HepG2 (cell line): ENCODE data around the gene RAD9A. TPM values are rescaled to one million over a fixed set of nuclear protein-coding genes. Genes with fewer than 3 reads are reported as not detected.

Source experiments
- ATAC-seq: fragments of 200-7000 bp; cut with Tn5 transposase; 3 replicates; pipeline ENCODE4 v1.9.1; 2020; ENCODE audit warnings: mild to moderate bottlenecking, moderate library complexity
- BruUV-seq: library from RNA; stranded (reverse); fragments of 400-500 nt; replicated peaks from 2 replicates; lab custom pipeline; 2021; lab: Mats Ljungman, UMichigan
- CTCF ChIA-PET: fragments of 300-600 bp; formaldehyde crosslinking; extraction: SDS; loops from one replicate; lab custom pipeline; 2021; ENCODE audit warnings: low total read pairs, inconsistent platforms, low intra/inter-chr PET ratio; lab: Yijun Ruan, JAX
- POLR2A ChIA-PET: fragments of 350-600 bp; sonication (Branson Sonifier 250); formaldehyde crosslinking; loops from one replicate; lab custom pipeline; 2020; ENCODE audit warnings: antibody characterized with exemption, inconsistent platforms; lab: Yijun Ruan, JAX
- DNase-seq: peaks from one replicate; pipeline ENCODE4 v3.0.0-alpha.2; 2015; ENCODE audit warnings: low spot score
- FAIRE-seq: peaks from 3 replicates; lab custom pipeline; 2011; peaks lifted over from hg19 to GRCh38; lab: Jason Lieb, UNC
- H2AFZ ChIP-seq: one replicate; pipeline ENCODE4 v1.6.1; 2011; ENCODE audit warnings: low read length, inconsistent platforms
- H3K27ac ChIP-seq: fragments of 300-600 bp; 3 replicates; pipeline ENCODE4 v1.8.0; 2011; ENCODE audit warnings: mixed run types, mild to moderate bottlenecking, mixed read lengths, low read length, inconsistent platforms; ENCODE audit not compliant: insufficient read depth; ENCODE audit errors: extremely low read length
- H3K27me3 ChIP-seq, 2 experiments: fragments of 200-600 bp in 1 of 2; 2 replicates in 1 of 2; 3 replicates in 1 of 2; pipeline versions ENCODE4 v1.6.0 to v1.8.0; 2011; ENCODE audit warnings: low read length in 2 of 2, mild to moderate bottlenecking in 2 of 2, moderate library complexity in 2 of 2, inconsistent platforms in 1 of 2; ENCODE audit not compliant: insufficient read depth in 2 of 2, control insufficient read depth in 1 of 2
- H3K36me3 ChIP-seq, 2 experiments: fragments of 200-600 bp in 1 of 2; replicated peaks in 1 of 2; 2 replicates in 1 of 2; 3 replicates in 1 of 2; pipeline versions ENCODE4 v1.5.1 to v1.8.0; 2011; ENCODE audit warnings: low read length in 2 of 2, inconsistent platforms in 1 of 2; ENCODE audit not compliant: insufficient read depth in 2 of 2, control insufficient read depth in 1 of 2
- H3K4me1 ChIP-seq: 2 replicates; pipeline ENCODE4 v1.5.1; 2012; ENCODE audit warnings: low read length, inconsistent platforms; ENCODE audit not compliant: insufficient read depth
- H3K4me2 ChIP-seq: 2 replicates; pipeline ENCODE4 v1.6.0; 2011; ENCODE audit warnings: low read depth, low read length, inconsistent platforms
- H3K4me3 ChIP-seq, 3 experiments: fragments of 200-600 bp in 1 of 3; sonication (generic), shearing (Covaris generic) in 1 of 3; replicated peaks in 1 of 3; 2 replicates each; pipeline ENCODE4 v1.5.1; 2011 to 2016; ENCODE audit warnings: low read length in 3 of 3, inconsistent platforms in 2 of 3, low read depth in 2 of 3, mild to moderate bottlenecking in 2 of 3, control low read depth in 1 of 3, mixed read lengths in 1 of 3; ENCODE audit not compliant: insufficient read depth in 1 of 3
- H3K79me2 ChIP-seq: one replicate; pipeline ENCODE4 v1.6.1; 2011; ENCODE audit warnings: low read length, inconsistent platforms; ENCODE audit not compliant: insufficient read depth
- H3K9ac ChIP-seq: 2 replicates; pipeline ENCODE4 v1.6.0; 2011; ENCODE audit warnings: mild to moderate bottlenecking, low read depth, low read length, inconsistent platforms; ENCODE audit not compliant: insufficient read depth
- H3K9me3 ChIP-seq: 2 replicates; pipeline ENCODE4 v1.5.1; 2012; ENCODE audit warnings: mild to moderate bottlenecking, low read length
- H4K20me1 ChIP-seq: 2 replicates; pipeline ENCODE4 v1.6.0; 2011; ENCODE audit warnings: inconsistent platforms, mild to moderate bottlenecking, low read length, moderate library complexity; ENCODE audit not compliant: insufficient read depth
- CEBPB ChIP-seq: IDR thresholded peaks from 2 replicates; pipeline ENCODE4 v1.6.1; 2011; ENCODE audit warnings: low read depth, low read length, improper control_type of control experiment, borderline replicate concordance
- DNMT1 ChIP-seq: sonication (generic); formaldehyde crosslinking; IDR thresholded peaks from 2 replicates; pipeline ENCODE4 v1.5.1; 2020; ENCODE audit warnings: mild to moderate bottlenecking, missing genetic modification reagents
- ELF3 ChIP-seq: IDR thresholded peaks from 2 replicates; pipeline ENCODE4 v1.6.1; 2016; ENCODE audit warnings: missing genetic modification reagents, missing compliant biosample characterization
- ESRRA ChIP-seq: sonication (generic); formaldehyde crosslinking; IDR thresholded peaks from 2 replicates; pipeline ENCODE4 v1.5.1; 2020; ENCODE audit warnings: mild to moderate bottlenecking, low read depth, missing genetic modification reagents
- FIP1L1 ChIP-seq: fragments of 200-400 bp; formaldehyde crosslinking; IDR thresholded peaks from 2 replicates; pipeline ENCODE4 v1.6.1; 2018; ENCODE audit warnings: low read depth, mild to moderate bottlenecking, low read length, moderate library complexity, borderline replicate concordance; ENCODE audit not compliant: insufficient read depth
- IKZF4 ChIP-seq: sonication (generic); formaldehyde crosslinking; IDR thresholded peaks from 2 replicates; pipeline ENCODE4 v1.5.1; 2020; ENCODE audit warnings: borderline replicate concordance, mild to moderate bottlenecking, low read depth, missing genetic modification reagents; ENCODE audit errors: not compliant biosample characterization
- MEF2D ChIP-seq: sonication (generic); formaldehyde crosslinking; IDR thresholded peaks from 2 replicates; pipeline ENCODE4 v1.5.1; 2020; ENCODE audit warnings: mild to moderate bottlenecking, missing genetic modification reagents
- PHF21A ChIP-seq: sonication (generic); formaldehyde crosslinking; IDR thresholded peaks from 2 replicates; pipeline ENCODE4 v1.5.0; 2020; ENCODE audit warnings: mild to moderate bottlenecking, missing genetic modification reagents
- RFX1 ChIP-seq: fragments of 450-650 bp; IDR thresholded peaks from 2 replicates; pipeline ENCODE4 v1.6.1; 2017
- SATB2 ChIP-seq: sonication (generic); formaldehyde crosslinking; IDR thresholded peaks from 2 replicates; pipeline ENCODE4 v1.5.0; 2020; ENCODE audit warnings: missing genetic modification reagents
- SP140L ChIP-seq: sonication (generic); formaldehyde crosslinking; IDR thresholded peaks from 2 replicates; pipeline ENCODE4 v1.4.0; 2020; ENCODE audit warnings: missing genetic modification reagents, borderline replicate concordance
- ZFP1 ChIP-seq: IDR thresholded peaks from 2 replicates; pipeline ENCODE4 v1.6.1; 2016
- ZNF563 ChIP-seq: sonication (generic); formaldehyde crosslinking; IDR thresholded peaks from 2 replicates; pipeline ENCODE4 v1.8.0; 2022; ENCODE audit warnings: mild to moderate bottlenecking, moderate library complexity, missing genetic modification reagents
- WGBS: methylation state at CpG from one replicate; pipeline ENCODE4 v1.1.6; 2017; ENCODE audit warnings: low lambda C conversion rate; 5-methylcytosine and 5-hydroxymethylcytosine counted together
- in situ Hi-C: cut with HindIII; loops from 2 replicates; pipeline ENCODE4 v1.10.0; 2017; ENCODE audit warnings: low pct_unique_long_range_greater_than_20kb; ENCODE audit not compliant: extremely low pct_ligation_motif_present
- intact Hi-C: fragments of 100-400 bp; cut with micrococcal nuclease; formaldehyde crosslinking; loops from one replicate; pipeline ENCODE4 v1.10.0; 2022; ENCODE audit not compliant: unreplicated experiment
- polyA plus RNA-seq, 8 experiments: library from polyadenylated mRNA; depleted of rRNA in 3 of 8; stranded (reverse) in 7 of 8; unstranded in 1 of 8; fragments of >200 nt; fragmentation: Illumina TruSeq in 4 of 8; extraction: Trizol in 4 of 8; gene quantifications; 2 replicates each; pipeline versions ENCODE4 v1.2.1 to v1.2.3, GENCODE V29; 2011 to 2016; ENCODE audit warnings: low read depth in 4 of 8, missing spikeins in 1 of 8, mixed read lengths in 1 of 8; ENCODE audit not compliant: insufficient read depth in 1 of 8
- total RNA-seq, 5 experiments: library from RNA; depleted of rRNA; stranded (reverse); fragments of >200 nt; fragmentation: Illumina TruSeq; extraction: Trizol; gene quantifications; 2 replicates each; pipeline ENCODE4 v1.2.3, GENCODE V29; 2016; ENCODE audit warnings: low read depth in 1 of 5
- TF ChIP-seq, protein P1 (sequence below): sonication (generic); formaldehyde crosslinking; IDR thresholded peaks from 2 replicates; pipeline ENCODE4 v1.4.0; 2020; ENCODE audit warnings: missing genetic modification reagents
- TF ChIP-seq, protein P2 (sequence below): sonication (generic); formaldehyde crosslinking; IDR thresholded peaks from 2 replicates; pipeline ENCODE4; 2020; ENCODE audit warnings: missing genetic modification reagents, mild to moderate bottlenecking, borderline replicate concordance
- TF ChIP-seq, protein P3 (sequence below): sonication (generic); formaldehyde crosslinking; IDR thresholded peaks from 2 replicates; pipeline ENCODE4 v1.4.0; 2020; ENCODE audit warnings: low read depth, mild to moderate bottlenecking, missing genetic modification reagents

RAD9A gene
- total and polyA plus RNA-seq, 2 of the 13 experiments (the other 11 are each of a cell fraction or from before 2014, with no cell fraction given): 10.1 to 15.7 TPM

GRCh38 chr11:67407688-67408163, 15.9 kb downstream of the RAD9A start (continued):
- TF ChIP-seq, protein P1, sequence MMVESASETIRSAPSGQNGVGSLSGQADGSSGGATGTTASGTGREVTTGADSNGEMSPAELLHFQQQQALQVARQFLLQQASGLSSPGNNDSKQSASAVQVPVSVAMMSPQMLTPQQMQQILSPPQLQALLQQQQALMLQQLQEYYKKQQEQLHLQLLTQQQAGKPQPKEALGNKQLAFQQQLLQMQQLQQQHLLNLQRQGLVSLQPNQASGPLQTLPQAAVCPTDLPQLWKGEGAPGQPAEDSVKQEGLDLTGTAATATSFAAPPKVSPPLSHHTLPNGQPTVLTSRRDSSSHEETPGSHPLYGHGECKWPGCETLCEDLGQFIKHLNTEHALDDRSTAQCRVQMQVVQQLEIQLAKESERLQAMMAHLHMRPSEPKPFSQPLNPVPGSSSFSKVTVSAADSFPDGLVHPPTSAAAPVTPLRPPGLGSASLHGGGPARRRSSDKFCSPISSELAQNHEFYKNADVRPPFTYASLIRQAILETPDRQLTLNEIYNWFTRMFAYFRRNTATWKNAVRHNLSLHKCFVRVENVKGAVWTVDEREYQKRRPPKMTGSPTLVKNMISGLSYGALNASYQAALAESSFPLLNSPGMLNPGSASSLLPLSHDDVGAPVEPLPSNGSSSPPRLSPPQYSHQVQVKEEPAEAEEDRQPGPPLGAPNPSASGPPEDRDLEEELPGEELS (CRISPR knock-in tag): no peak
- no peak for TF ChIP-seq IKZF4

DNA sequence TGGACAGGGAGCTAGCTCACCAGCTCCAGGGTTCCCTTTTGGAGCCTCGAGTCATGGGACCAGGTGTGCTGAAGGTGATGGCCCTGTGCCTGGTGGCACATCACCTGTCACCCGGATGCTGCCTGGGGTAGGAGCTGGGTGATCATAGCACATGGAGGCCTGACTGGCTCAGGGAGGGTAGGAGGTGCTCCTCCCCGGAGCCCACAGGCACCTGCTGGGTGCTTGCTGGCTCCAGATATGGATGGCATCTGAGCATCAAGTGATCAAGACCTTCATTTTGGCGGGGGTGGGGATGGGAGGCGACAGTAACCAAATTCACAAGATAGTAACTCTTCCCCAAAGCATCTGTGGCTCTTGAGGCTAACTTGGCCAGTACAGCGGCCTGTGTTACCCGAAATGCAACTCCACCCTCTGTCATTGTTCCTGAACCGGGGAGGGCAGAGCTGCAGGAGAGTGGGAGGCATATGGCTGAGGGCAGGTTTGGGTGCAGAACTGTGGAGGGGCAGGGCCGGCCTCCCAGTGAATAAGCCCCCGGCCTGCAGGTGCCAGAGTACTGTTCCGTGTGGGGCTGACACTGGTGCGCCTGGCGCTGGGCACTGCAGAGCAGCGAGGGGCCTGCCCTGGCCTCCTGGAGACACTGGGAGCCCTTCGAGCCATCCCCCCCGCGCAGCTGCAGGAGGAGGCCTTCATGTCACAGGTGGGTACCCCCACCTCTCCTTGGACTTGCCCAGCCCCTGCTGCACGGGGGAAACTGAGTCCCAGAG, 16.8 kb downstream of the RAD9A start:
- DNase-seq (no peak), ATAC-seq (no peak), FAIRE-seq (no peak)
- in situ Hi-C loops: no loop called here
- Histone ChIP-seq H3K4me3 (no peak overlapping the region), H3K9ac (no peak overlapping the region), H3K27me3 (peaks cover 3 to 34% of the 10 kb centered on the region in 2 experiments; a peak in 4 of 5 replicates), H3K4me1 (peaks cover 71% of the 10 kb centered on the region), H2AFZ (no peak overlapping the region), H3K79me2 (no peaks in the 10 kb centered on the region), H3K9me3 (no peaks in the 10 kb centered on the region), H3K27ac (no peak overlapping the region), H4K20me1 (no peaks in the 10 kb centered on the region), H3K4me2 (no peak overlapping the region), H3K36me3 (no peaks in the 10 kb centered on the region)
- WGBS: 15% methylated on average over 7 of the region's 18 CpGs
- ChIA-PET CTCF (no interaction called here), POLR2A (interaction anchor here (2.2 kb wide), 1 partner anchor 12 kb away, joined by 8 read pairs; no protein-coding TSS in a partner anchor)
- BruUV-seq: no TSS peak
- intact Hi-C loops: no loop called here
- no peak for TF ChIP-seq SATB2
- TF ChIP-seq, protein P2, sequence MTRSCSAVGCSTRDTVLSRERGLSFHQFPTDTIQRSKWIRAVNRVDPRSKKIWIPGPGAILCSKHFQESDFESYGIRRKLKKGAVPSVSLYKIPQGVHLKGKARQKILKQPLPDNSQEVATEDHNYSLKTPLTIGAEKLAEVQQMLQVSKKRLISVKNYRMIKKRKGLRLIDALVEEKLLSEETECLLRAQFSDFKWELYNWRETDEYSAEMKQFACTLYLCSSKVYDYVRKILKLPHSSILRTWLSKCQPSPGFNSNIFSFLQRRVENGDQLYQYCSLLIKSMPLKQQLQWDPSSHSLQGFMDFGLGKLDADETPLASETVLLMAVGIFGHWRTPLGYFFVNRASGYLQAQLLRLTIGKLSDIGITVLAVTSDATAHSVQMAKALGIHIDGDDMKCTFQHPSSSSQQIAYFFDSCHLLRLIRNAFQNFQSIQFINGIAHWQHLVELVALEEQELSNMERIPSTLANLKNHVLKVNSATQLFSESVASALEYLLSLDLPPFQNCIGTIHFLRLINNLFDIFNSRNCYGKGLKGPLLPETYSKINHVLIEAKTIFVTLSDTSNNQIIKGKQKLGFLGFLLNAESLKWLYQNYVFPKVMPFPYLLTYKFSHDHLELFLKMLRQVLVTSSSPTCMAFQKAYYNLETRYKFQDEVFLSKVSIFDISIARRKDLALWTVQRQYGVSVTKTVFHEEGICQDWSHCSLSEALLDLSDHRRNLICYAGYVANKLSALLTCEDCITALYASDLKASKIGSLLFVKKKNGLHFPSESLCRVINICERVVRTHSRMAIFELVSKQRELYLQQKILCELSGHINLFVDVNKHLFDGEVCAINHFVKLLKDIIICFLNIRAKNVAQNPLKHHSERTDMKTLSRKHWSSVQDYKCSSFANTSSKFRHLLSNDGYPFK (CRISPR knock-in tag): no peak
- TF ChIP-seq ESRRA (CRISPR knock-in tag): no peak
- TF ChIP-seq ZNF563: no peak
- TF ChIP-seq SP140L (CRISPR knock-in tag): no peak
- TF ChIP-seq, protein P3, sequence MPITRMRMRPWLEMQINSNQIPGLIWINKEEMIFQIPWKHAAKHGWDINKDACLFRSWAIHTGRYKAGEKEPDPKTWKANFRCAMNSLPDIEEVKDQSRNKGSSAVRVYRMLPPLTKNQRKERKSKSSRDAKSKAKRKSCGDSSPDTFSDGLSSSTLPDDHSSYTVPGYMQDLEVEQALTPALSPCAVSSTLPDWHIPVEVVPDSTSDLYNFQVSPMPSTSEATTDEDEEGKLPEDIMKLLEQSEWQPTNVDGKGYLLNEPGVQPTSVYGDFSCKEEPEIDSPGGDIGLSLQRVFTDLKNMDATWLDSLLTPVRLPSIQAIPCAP (CRISPR knock-in tag): no peak
- TF ChIP-seq CEBPB: no peak
- no peak for TF ChIP-seq FIP1L1
- TF ChIP-seq RFX1: no peak
- no peak for TF ChIP-seq MEF2D
- TF ChIP-seq ELF3: no peak
- TF ChIP-seq PHF21A (CRISPR knock-in tag): no peak
- TF ChIP-seq ZFP1: no peak
- no peak for TF ChIP-seq DNMT1 (CRISPR knock-in tag)
